Thyroid gland (tissue), 4 donors: ENCODE measurements around the gene ARHGAP8.

Experiments used
- CTCF ChIP-seq, 6 experiments: fragments of 200-600 bp in 3 of 6; fragments of 450-650 bp in 3 of 6; sonication (generic) in 3 of 6; IDR thresholded peaks; one replicate each; pipeline ENCODE4 v1.5.1; 2016 to 2019; ENCODE audit warnings: antibody characterized with exemption in 6 of 6, mild to moderate bottlenecking in 2 of 6, inconsistent platforms in 1 of 6, moderate library complexity in 1 of 6
- POLR2A ChIP-seq, 2 donors: fragments of 450-650 bp; IDR thresholded peaks; one replicate each; pipeline ENCODE4 v1.6.1; 2017; ENCODE audit warnings: antibody characterized with exemption in 2 of 2, mild to moderate bottlenecking in 2 of 2, moderate library complexity in 1 of 2

DNA sequence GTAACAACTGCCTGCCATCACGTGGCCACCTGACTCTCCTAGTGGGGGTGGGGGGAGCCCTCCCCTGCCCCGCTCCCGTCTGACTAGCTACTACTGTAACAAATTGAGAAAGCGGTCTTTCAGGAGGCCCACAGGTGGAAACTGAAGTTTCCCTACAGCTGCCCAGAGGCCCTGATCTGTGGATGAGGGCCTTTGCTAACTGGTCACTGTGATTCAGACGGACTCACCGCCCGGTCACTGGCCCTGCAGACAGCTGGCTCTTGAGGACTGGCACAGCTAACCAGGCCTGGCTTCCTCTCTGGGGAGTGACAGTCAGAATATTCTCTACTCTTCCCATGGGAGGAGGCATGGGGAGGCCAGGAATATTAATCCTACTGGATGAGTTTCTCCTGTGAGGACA, 116.8 kb downstream of the ARHGAP8 start:
- TF ChIP-seq CTCF (IDR thresholded peaks at IDR 0.05) (no peak), POLR2A (IDR thresholded peaks at IDR 0.05) (no peak)
